ENCODE measurements around the gene SIPA1L3.

- TF ChIP-seq CTCF (CRISPR knock-in tag; IDR thresholded peaks at IDR 0.05) = no peak
- no peak for TF ChIP-seq USF2 (IDR thresholded peaks at IDR 0.05; ENCODE audit: low read depth, low read length)
- no peak for TF ChIP-seq USF2 (CRISPR knock-in tag; IDR thresholded peaks at IDR 0.05; ENCODE audit: borderline replicate concordance)
Measured at GRCh38 chr19:38250428-38250820, 343.4 kb downstream of the SIPA1L3 start.
